Rectal smooth muscle tissue (tissue), 1 donor: ENCODE data around the gene ICA1L.

ENCODE experiments used
- H3K27ac ChIP-seq: one replicate; pipeline ENCODE4 v1.7.0; 2013; ENCODE audit warnings: low read depth, low read length, inconsistent platforms
- H3K27me3 ChIP-seq: one replicate; pipeline ENCODE4 v1.7.0; 2013; ENCODE audit warnings: low read length; ENCODE audit not compliant: control insufficient read depth, insufficient read depth
- H3K36me3 ChIP-seq: one replicate; pipeline ENCODE4 v1.7.0; 2013; ENCODE audit warnings: low read length; ENCODE audit not compliant: control insufficient read depth, insufficient read depth
- H3K4me1 ChIP-seq: one replicate; pipeline ENCODE4 v1.7.0; 2013; ENCODE audit warnings: low read length; ENCODE audit not compliant: control insufficient read depth, insufficient read depth
- H3K4me3 ChIP-seq: one replicate; pipeline ENCODE4 v1.7.0; 2013; ENCODE audit warnings: low read length
- H3K9ac ChIP-seq: one replicate; pipeline ENCODE4 v1.7.0; 2013; ENCODE audit warnings: low read length

Gene ICA1L

GRCh38 chr2:202769201-202769600 is 102.4 kb downstream of the ICA1L start:
- Histone ChIP-seq H3K9ac (no peak overlapping the region), H3K4me1 (no peaks in the 10 kb centered on the region), H3K27ac (no peak overlapping the region), H3K27me3 (no peaks in the 10 kb centered on the region), H3K36me3 (no peaks in the 10 kb centered on the region), H3K4me3 (no peak overlapping the region)

GRCh38 chr2:202768273-202768672 is 103.3 kb downstream of the ICA1L start:
- H3K4me3 ChIP-seq: no peak overlapping the region
- no peaks in the 10 kb centered on the region for H3K4me1 ChIP-seq
- H3K36me3 ChIP-seq: no peaks in the 10 kb centered on the region
- H3K27me3 ChIP-seq: no peaks in the 10 kb centered on the region
- H3K27ac ChIP-seq: no peak overlapping the region
- H3K9ac ChIP-seq: no peak overlapping the region

GRCh38 chr2:202765436-202765835 is 106.1 kb downstream of the ICA1L start:
- H3K36me3 ChIP-seq: no peaks in the 10 kb centered on the region

GRCh38 chr2:202764991-202765390 is 106.6 kb downstream of the ICA1L start:
- no peak overlapping the region for H3K4me3 ChIP-seq
- no peaks in the 10 kb centered on the region for H3K4me1 ChIP-seq
- H3K36me3 ChIP-seq: no peaks in the 10 kb centered on the region
- no peaks in the 10 kb centered on the region for H3K27me3 ChIP-seq
- no peak overlapping the region for H3K9ac ChIP-seq
- no peak overlapping the region for H3K27ac ChIP-seq

More at GRCh38 chr2:202765436-202765835, 106.1 kb downstream of the ICA1L start:
- Histone ChIP-seq H3K27ac (no peak overlapping the region), H3K9ac (no peak overlapping the region), H3K4me3 (no peak overlapping the region), H3K4me1 (no peaks in the 10 kb centered on the region), H3K27me3 (no peaks in the 10 kb centered on the region)

GRCh38 chr2:202763916-202764315 is 107.7 kb downstream of the ICA1L start:
- H3K27ac ChIP-seq: no peak overlapping the region

GRCh38 chr2:202762556-202762955 is 109.0 kb downstream of the ICA1L start:
- H3K4me1 ChIP-seq: no peaks in the 10 kb centered on the region
- H3K27me3 ChIP-seq: no peaks in the 10 kb centered on the region
- H3K4me3 ChIP-seq: no peak overlapping the region
- H3K9ac ChIP-seq: no peak overlapping the region
- peaks cover 3% of the 10 kb centered on the region for H3K36me3 ChIP-seq
- no peak overlapping the region for H3K27ac ChIP-seq

More at GRCh38 chr2:202763916-202764315, 107.7 kb downstream of the ICA1L start:
- Histone ChIP-seq H3K27me3 (no peaks in the 10 kb centered on the region), H3K4me3 (no peak overlapping the region), H3K36me3 (no peaks in the 10 kb centered on the region), H3K9ac (no peak overlapping the region), H3K4me1 (no peaks in the 10 kb centered on the region)

GRCh38 chr2:202760848-202761247 is 110.7 kb downstream of the ICA1L start:
- Histone ChIP-seq H3K4me1 (no peaks in the 10 kb centered on the region), H3K4me3 (no peak overlapping the region), H3K27me3 (no peaks in the 10 kb centered on the region), H3K9ac (no peak overlapping the region), H3K27ac (no peak overlapping the region), H3K36me3 (peaks cover 5% of the 10 kb centered on the region)

GRCh38 chr2:202758604-202759003 is 113.0 kb downstream of the ICA1L start:
- Histone ChIP-seq H3K27ac (no peak overlapping the region), H3K36me3 (peaks cover 5% of the 10 kb centered on the region), H3K4me3 (no peak overlapping the region), H3K9ac (no peak overlapping the region), H3K27me3 (no peaks in the 10 kb centered on the region), H3K4me1 (no peaks in the 10 kb centered on the region)

- Histone ChIP-seq H3K27me3 (no peaks in the 10 kb centered on the region), H3K4me3 (no peak overlapping the region), H3K4me1 (no peaks in the 10 kb centered on the region), H3K36me3 (peaks cover 5% of the 10 kb centered on the region), H3K27ac (no peak overlapping the region), H3K9ac (no peak overlapping the region)
These were observed 113.4 kb downstream of the ICA1L start for GRCh38 chr2:202758128-202758527.

GRCh38 chr2:202757339-202757738 is 114.2 kb downstream of the ICA1L start:
- H3K36me3 ChIP-seq: peaks cover 5% of the 10 kb centered on the region
- H3K4me3 ChIP-seq: no peak overlapping the region
- no peaks in the 10 kb centered on the region for H3K4me1 ChIP-seq
- H3K27ac ChIP-seq: no peak overlapping the region
- H3K9ac ChIP-seq: no peak overlapping the region
- no peaks in the 10 kb centered on the region for H3K27me3 ChIP-seq

GRCh38 chr2:202756598-202756997 is 115.0 kb downstream of the ICA1L start:
- Histone ChIP-seq H3K4me3 (no peak overlapping the region), H3K27ac (no peak overlapping the region), H3K27me3 (no peaks in the 10 kb centered on the region), H3K4me1 (no peaks in the 10 kb centered on the region), H3K36me3 (peaks cover 5% of the 10 kb centered on the region), H3K9ac (no peak overlapping the region)

GRCh38 chr2:202754936-202755335 is 116.6 kb downstream of the ICA1L start:
- peaks cover 5% of the 10 kb centered on the region for H3K36me3 ChIP-seq
- no peaks in the 10 kb centered on the region for H3K27me3 ChIP-seq
- no peaks in the 10 kb centered on the region for H3K4me1 ChIP-seq
- no peak overlapping the region for H3K4me3 ChIP-seq
- no peak overlapping the region for H3K27ac ChIP-seq
- H3K9ac ChIP-seq: no peak overlapping the region

GRCh38 chr2:202752071-202752470 is 119.5 kb downstream of the ICA1L start:
- Histone ChIP-seq H3K27me3 (no peaks in the 10 kb centered on the region), H3K4me1 (no peaks in the 10 kb centered on the region), H3K27ac (no peak overlapping the region), H3K9ac (no peak overlapping the region), H3K4me3 (no peak overlapping the region), H3K36me3 (peaks cover under 1% of the 10 kb centered on the region)
